Measurements from ENCODE around the gene ZC3H7B.

ZC3H7B gene

DNA sequence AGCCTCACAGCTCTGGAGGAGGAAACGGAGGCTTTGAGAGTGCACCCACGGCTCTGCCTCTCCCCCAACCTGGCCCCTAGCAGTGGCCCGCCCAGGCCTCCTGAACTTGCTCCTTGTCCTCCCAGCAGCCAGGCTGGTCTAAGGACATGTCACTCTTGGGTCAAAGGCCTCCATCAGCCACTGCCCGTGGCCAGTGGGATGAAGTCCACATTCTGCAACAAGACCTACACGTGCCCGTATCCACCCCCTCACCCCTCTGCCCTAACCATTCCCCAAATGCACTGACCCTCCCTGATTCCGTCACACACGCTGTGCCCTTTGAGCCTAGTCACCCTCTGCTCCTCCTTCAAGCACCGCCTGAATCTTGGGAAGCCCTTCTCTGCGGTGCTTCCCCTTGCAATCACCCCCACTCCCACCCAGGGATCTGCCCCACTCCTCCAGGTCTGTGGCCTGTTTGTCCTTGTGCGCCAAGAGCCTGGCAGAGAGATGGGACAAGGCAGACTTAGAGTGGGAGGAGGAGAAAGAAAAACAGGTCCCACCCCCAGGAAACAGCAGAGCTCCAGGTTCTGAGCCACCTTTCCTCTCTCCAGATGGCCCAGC lies 43.0 kb downstream of the ZC3H7B start:
- no peak for DNase-seq (ENCODE audit: low read depth in 1 of 2, low spot score in 1 of 2)
- Histone ChIP-seq H3K4me3 (replicated peaks; ENCODE audit: insufficient read depth, low read length) (no peak overlapping the region), H3K27me3 (ENCODE audit: insufficient read depth, poor library complexity, severe bottlenecking) (no peaks in the 10 kb centered on the region), H3K27ac (replicated peaks) (no peak overlapping the region)
- TF ChIP-seq SPI1 (IDR thresholded peaks at IDR 0.05; ENCODE audit: borderline replicate concordance, low read depth) (no peak), CTCF (IDR thresholded peaks at IDR 0.05; ENCODE audit: insufficient read depth, low read length) (no peak), GABPA (IDR thresholded peaks at IDR 0.05; ENCODE audit: low read depth) (no peak)

DNA sequence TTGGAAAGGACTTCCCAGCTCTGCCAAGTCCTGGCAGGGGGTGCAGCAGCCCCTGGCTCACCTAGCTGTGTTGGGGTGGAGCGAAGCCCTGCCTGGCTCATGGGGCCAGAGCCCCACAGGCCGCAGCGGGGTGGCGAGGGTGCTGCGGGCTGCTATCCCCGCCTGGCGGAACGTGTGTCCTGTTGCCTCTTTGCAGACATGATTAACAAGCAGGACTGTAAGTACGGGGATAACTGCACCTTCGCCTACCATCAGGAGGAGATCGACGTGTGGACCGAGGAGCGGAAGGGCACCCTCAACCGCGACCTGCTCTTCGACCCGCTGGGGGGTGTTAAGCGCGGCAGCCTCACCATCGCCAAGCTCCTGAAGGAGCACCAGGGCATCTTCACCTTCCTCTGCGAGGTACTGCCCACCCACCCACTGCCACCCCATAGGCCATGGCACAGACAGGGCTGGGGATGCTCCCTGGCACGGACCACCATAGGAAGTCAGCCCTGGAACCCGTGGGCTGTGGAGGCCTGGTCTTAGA lies 44.5 kb downstream of the ZC3H7B start:
- DNase-seq (ENCODE audit: low read depth in 1 of 2, low spot score in 1 of 2), result no peak
- TF ChIP-seq, protein P1, sequence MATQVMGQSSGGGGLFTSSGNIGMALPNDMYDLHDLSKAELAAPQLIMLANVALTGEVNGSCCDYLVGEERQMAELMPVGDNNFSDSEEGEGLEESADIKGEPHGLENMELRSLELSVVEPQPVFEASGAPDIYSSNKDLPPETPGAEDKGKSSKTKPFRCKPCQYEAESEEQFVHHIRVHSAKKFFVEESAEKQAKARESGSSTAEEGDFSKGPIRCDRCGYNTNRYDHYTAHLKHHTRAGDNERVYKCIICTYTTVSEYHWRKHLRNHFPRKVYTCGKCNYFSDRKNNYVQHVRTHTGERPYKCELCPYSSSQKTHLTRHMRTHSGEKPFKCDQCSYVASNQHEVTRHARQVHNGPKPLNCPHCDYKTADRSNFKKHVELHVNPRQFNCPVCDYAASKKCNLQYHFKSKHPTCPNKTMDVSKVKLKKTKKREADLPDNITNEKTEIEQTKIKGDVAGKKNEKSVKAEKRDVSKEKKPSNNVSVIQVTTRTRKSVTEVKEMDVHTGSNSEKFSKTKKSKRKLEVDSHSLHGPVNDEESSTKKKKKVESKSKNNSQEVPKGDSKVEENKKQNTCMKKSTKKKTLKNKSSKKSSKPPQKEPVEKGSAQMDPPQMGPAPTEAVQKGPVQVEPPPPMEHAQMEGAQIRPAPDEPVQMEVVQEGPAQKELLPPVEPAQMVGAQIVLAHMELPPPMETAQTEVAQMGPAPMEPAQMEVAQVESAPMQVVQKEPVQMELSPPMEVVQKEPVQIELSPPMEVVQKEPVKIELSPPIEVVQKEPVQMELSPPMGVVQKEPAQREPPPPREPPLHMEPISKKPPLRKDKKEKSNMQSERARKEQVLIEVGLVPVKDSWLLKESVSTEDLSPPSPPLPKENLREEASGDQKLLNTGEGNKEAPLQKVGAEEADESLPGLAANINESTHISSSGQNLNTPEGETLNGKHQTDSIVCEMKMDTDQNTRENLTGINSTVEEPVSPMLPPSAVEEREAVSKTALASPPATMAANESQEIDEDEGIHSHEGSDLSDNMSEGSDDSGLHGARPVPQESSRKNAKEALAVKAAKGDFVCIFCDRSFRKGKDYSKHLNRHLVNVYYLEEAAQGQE (IDR thresholded peaks at IDR 0.05; ENCODE audit: insufficient replicate concordance, low read depth), result no peak
- no peak for TF ChIP-seq SPI1 (IDR thresholded peaks at IDR 0.05; ENCODE audit: borderline replicate concordance, low read depth)
- no peak for TF ChIP-seq GABPA (IDR thresholded peaks at IDR 0.05; ENCODE audit: low read depth)
- no peak for TF ChIP-seq CTCF (IDR thresholded peaks at IDR 0.05; ENCODE audit: insufficient read depth, low read length)
- TF ChIP-seq POLR2AphosphoS5 (IDR thresholded peaks at IDR 0.05; ENCODE audit: low read depth), result no peak
- H3K27ac ChIP-seq (replicated peaks), result no peak overlapping the region
- H3K27me3 ChIP-seq (ENCODE audit: insufficient read depth, poor library complexity, severe bottlenecking), result no peaks in the 10 kb centered on the region
- no peak overlapping the region for H3K4me3 ChIP-seq (replicated peaks; ENCODE audit: insufficient read depth, low read length)

DNA sequence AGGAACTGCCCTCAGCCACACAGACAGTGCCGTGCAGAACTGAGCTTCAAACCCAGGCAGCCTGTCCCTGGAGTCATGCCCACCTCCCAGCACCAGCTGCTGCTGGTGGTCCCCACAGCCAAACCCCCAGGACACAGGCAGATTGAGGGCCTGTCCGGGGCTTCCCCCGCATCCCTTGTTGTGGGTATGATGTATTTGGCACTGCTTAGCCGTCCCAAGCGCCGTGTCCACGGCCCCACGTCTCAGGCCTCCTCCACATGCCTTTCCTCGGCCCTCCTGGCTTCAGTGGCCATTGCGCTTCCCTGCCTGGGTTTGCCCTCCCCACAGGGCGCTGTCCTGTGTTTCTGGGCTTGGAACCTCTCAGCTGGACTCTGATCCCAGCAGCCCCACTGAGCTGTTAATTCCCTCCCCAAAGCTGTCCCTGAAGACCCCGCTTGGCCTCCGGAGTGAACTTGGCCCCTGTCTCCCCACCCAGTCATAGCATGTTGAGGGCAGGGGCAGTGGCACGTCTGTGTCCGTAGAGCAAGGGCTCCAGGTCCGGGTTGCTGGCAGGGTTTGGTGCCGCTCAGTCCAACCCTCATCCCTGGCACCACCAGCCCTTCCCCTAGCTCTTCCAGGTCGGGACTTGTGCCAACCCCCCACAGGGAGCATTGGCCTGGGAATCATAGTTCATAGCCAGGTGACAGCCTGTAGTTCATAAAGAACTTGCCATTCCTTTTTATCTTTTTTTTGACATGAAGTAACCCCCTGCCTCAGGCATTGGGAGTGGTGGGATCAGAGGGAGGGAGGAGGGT lies 45.9 kb downstream of the ZC3H7B start:
- Histone ChIP-seq H3K27me3 (ENCODE audit: insufficient read depth, poor library complexity, severe bottlenecking) (no peaks in the 10 kb centered on the region), H3K27ac (replicated peaks) (no peak overlapping the region), H3K4me3 (replicated peaks; ENCODE audit: insufficient read depth, low read length) (no peak overlapping the region)
- no peak for DNase-seq (ENCODE audit: low read depth in 1 of 2, low spot score in 1 of 2)
- TF ChIP-seq, protein P1 (IDR thresholded peaks at IDR 0.05; ENCODE audit: insufficient replicate concordance, low read depth), result no peak
- TF ChIP-seq SPI1 (IDR thresholded peaks at IDR 0.05; ENCODE audit: borderline replicate concordance, low read depth), result no peak
- TF ChIP-seq GABPA (IDR thresholded peaks at IDR 0.05; ENCODE audit: low read depth), result no peak
- TF ChIP-seq CTCF (IDR thresholded peaks at IDR 0.05; ENCODE audit: insufficient read depth, low read length), result no peak
- no peak for TF ChIP-seq POLR2AphosphoS5 (IDR thresholded peaks at IDR 0.05; ENCODE audit: low read depth)
